ENCODE data around the gene SETD3. TPM values are rescaled to one million over a fixed set of nuclear protein-coding genes. Genes with fewer than 3 reads are reported as not detected.

The SETD3 gene
- total RNA-seq, 2 donors from 2014 or later: 32.8 to 53.2 TPM

- Mint-ChIP-seq H3K4me3 (no peak overlapping the region), H3K4me1 (peaks cover 16% of the 10 kb centered on the region), H3K9me3 (no peaks in the 10 kb centered on the region), H3K27me3 (no peaks in the 10 kb centered on the region), H3K36me3 (ENCODE audit: low read depth) (peaks cover 22% of the 10 kb centered on the region), H3K27ac (peak overlapping the region; percentile 50)
- ATAC-seq (replicated peaks): no peak
Observed at GRCh38 chr14:99420711-99421110, 59.9 kb downstream of the SETD3 start.

GRCh38 chr14:99419905-99420304 lies 60.8 kb downstream of the SETD3 start:
- Mint-ChIP-seq H3K4me3 (no peak overlapping the region), H3K27me3 (no peaks in the 10 kb centered on the region), H3K9me3 (no peaks in the 10 kb centered on the region), H3K27ac (peak overlapping the region; percentile 50), H3K36me3 (ENCODE audit: low read depth) (peaks cover 27% of the 10 kb centered on the region), H3K4me1 (peaks cover 20% of the 10 kb centered on the region)
- no peak for ATAC-seq (replicated peaks)

- Mint-ChIP-seq H3K4me1 (peaks cover 13% of the 10 kb centered on the region), H3K9me3 (no peaks in the 10 kb centered on the region), H3K27ac (no peak overlapping the region), H3K4me3 (no peak overlapping the region), H3K27me3 (no peaks in the 10 kb centered on the region), H3K36me3 (ENCODE audit: low read depth) (peaks cover 29% of the 10 kb centered on the region)
- no peak for ATAC-seq (replicated peaks)
Observed at GRCh38 chr14:99418242-99418641, 62.4 kb downstream of the SETD3 start.

DNA sequence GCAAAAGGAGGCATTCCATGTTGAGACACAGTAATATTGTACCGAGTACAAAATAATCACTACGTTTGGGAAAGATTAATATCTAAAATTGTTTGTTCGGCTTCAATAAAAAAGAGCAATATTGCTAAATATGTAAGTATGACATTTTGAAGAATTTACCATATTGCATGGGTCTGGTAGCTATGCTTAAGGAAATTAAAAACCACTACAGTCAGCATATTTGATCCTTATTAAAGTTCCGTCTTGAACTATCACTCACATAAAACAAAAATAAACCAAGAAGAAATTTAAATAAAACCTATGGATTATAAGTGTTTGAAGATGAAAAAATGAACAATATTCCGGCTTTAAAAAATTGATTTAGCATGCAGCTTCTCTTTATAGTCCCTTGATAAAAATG lies 63.8 kb downstream of the SETD3 start:
- H3K27me3 Mint-ChIP-seq: no peaks in the 10 kb centered on the region
- no peak overlapping the region for H3K4me3 Mint-ChIP-seq
- no peak for ATAC-seq (replicated peaks)
- no peaks in the 10 kb centered on the region for H3K9me3 Mint-ChIP-seq
- peaks cover 26% of the 10 kb centered on the region for H3K4me1 Mint-ChIP-seq
- H3K27ac Mint-ChIP-seq: no peak overlapping the region
- H3K36me3 Mint-ChIP-seq (ENCODE audit: low read depth): peaks cover 41% of the 10 kb centered on the region

DNA sequence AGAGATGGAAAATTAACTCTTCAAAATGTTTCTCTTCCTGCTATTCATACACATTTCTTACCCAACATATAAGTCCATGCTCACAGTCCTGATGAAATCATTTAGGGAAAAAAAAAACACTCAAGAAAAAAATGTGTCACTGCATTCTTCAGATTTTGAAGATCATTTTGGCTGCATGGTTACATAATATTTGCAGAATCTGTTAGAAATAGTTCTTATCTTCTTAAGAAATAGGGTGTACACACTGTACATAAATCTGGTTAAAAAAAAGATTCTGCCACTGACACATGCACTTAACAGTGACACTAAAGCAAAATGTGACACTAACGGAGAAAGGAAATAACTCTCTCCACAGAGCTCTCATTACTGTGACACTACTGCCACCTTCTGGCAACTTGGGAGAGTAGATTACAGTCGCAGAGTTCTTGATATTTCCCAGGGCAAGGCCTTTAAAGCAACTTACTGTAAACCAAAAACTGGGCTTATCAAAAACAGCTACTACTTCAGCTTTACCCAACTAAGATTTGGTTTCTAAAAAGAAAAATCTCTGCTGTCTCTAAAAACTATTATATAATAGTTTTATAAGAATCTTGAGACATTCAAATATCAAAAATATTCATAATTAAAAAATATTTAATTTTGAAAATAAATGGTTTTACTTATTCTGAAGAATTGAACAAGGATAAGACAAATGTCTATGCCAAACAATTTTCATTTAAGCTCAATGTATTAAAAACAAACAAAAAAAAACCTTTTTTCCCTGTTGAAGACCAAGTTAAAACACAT lies 65.0 kb downstream of the SETD3 start:
- no peaks in the 10 kb centered on the region for H3K9me3 Mint-ChIP-seq
- H3K36me3 Mint-ChIP-seq (ENCODE audit: low read depth): peaks cover 44% of the 10 kb centered on the region
- H3K27ac Mint-ChIP-seq: peak overlapping the region; percentile 64
- no peaks in the 10 kb centered on the region for H3K27me3 Mint-ChIP-seq
- peak; percentile 81 for ATAC-seq (replicated peaks)
- H3K4me3 Mint-ChIP-seq: no peak overlapping the region
- peaks cover 26% of the 10 kb centered on the region for H3K4me1 Mint-ChIP-seq

DNA sequence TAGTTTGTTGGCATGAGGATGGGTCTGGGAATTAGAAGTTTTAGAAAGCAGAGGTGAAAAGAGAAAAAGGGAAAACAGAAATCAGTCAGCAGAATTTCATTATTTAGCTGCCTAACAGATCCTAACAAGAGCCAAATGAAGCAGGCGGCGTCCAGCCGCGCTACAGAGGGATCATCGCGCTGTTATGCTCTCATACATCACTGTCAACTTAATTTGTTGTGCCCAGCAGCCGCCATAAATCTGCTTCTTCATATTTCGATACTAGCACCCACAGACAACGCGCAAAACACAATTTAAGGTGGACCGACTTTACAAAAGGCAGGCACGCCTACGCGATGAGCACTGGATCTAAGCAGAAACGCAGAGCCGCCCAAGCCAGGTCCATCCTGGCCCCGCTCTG lies 66.7 kb downstream of the SETD3 start:
- no peak overlapping the region for H3K4me3 Mint-ChIP-seq

DNA sequence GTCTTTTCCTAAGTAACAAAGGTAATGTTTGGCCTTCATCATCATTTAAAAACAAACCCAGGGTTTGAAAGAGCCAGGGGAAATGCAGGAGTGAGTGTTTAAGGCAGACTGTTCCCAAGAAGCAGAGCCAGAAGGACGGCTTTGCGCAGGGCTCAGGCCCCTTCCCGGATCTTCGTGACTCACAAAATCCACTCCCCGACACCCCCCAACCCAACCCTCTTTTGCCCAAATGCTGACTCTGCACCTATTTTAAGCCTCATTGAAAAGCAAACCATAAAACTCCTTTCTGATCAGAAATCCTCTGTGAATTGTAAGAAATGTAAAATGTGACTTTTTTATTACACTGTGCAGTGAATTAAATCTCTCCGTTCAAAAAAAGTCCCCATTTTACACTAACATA lies 67.5 kb downstream of the SETD3 start:
- Mint-ChIP-seq H3K4me3 (peak overlapping the region; percentile 57), H3K9me3 (no peaks in the 10 kb centered on the region), H3K27ac (peak overlapping the region; percentile 60), H3K36me3 (ENCODE audit: low read depth) (peaks cover 53% of the 10 kb centered on the region), H3K4me1 (peaks cover 24% of the 10 kb centered on the region), H3K27me3 (no peaks in the 10 kb centered on the region)
- no peak for ATAC-seq (replicated peaks)

More for the DNA sequence above, 66.7 kb downstream of the SETD3 start:
- peaks cover 55% of the 10 kb centered on the region for H3K36me3 Mint-ChIP-seq (ENCODE audit: low read depth)
- ATAC-seq (replicated peaks): no peak
- no peak overlapping the region for H3K27ac Mint-ChIP-seq
- peaks cover 24% of the 10 kb centered on the region for H3K4me1 Mint-ChIP-seq
- no peaks in the 10 kb centered on the region for H3K27me3 Mint-ChIP-seq
- H3K9me3 Mint-ChIP-seq: no peaks in the 10 kb centered on the region

- no peaks in the 10 kb centered on the region for H3K9me3 Mint-ChIP-seq
- peaks cover 59% of the 10 kb centered on the region for H3K36me3 Mint-ChIP-seq (ENCODE audit: low read depth)
- peak overlapping the region; percentile 60 for H3K27ac Mint-ChIP-seq
- H3K27me3 Mint-ChIP-seq: no peaks in the 10 kb centered on the region
- peak overlapping the region; percentile 57 for H3K4me3 Mint-ChIP-seq
- H3K4me1 Mint-ChIP-seq: peaks cover 24% of the 10 kb centered on the region
- peak; percentile 84 for ATAC-seq (replicated peaks)
Observed at GRCh38 chr14:99412117-99413061, 68.3 kb downstream of the SETD3 start.

DNA sequence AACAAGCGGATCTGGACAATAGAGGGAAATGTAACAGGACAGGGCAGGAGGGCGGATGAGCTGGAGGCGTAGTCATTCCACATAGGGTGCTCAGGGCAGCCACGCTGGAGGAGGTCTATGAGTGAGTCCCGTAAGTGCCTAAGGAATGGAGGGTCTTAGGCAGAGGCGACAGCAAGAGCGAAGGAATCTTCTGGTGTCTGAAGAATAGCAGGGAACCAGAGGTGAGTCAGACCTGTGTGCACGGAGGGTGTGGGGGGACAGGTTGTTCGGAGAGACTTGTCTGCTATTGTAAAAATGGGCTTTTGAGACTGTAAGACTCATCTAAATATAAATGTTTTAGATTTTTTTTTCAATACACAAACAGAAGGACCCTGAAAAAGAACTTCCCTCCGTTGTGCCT lies 70.6 kb downstream of the SETD3 start:
- Mint-ChIP-seq H3K36me3 (ENCODE audit: low read depth) (peaks cover 77% of the 10 kb centered on the region), H3K9me3 (no peaks in the 10 kb centered on the region), H3K4me3 (no peak overlapping the region), H3K27me3 (no peaks in the 10 kb centered on the region), H3K4me1 (peaks cover 20% of the 10 kb centered on the region), H3K27ac (no peak overlapping the region)
- ATAC-seq (replicated peaks): no peak

DNA sequence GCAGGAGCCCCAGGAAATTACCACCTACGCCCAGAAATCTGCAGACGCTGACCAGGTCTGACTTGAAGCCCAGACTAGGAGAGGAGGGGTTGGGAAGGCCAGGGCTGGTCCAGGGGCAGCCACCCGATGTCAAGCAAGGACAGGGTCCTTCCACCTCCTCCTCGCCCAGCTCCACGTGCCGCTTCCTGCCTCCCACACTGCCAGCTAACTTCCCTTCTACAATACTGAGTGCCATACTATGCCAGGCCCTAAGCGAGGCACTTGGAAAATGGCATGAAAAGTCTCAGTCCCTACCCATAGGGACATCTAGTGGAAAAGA lies 71.7 kb downstream of the SETD3 start:
- H3K27ac Mint-ChIP-seq: no peak overlapping the region
- no peak overlapping the region for H3K4me3 Mint-ChIP-seq
- peaks cover 79% of the 10 kb centered on the region for H3K36me3 Mint-ChIP-seq (ENCODE audit: low read depth)
- H3K27me3 Mint-ChIP-seq: no peaks in the 10 kb centered on the region
- H3K9me3 Mint-ChIP-seq: no peaks in the 10 kb centered on the region
- peaks cover 20% of the 10 kb centered on the region for H3K4me1 Mint-ChIP-seq
- no peak for ATAC-seq (replicated peaks)

- no peaks in the 10 kb centered on the region for H3K9me3 Mint-ChIP-seq
- no peaks in the 10 kb centered on the region for H3K27me3 Mint-ChIP-seq
- peaks cover 19% of the 10 kb centered on the region for H3K4me1 Mint-ChIP-seq
- peaks cover 82% of the 10 kb centered on the region for H3K36me3 Mint-ChIP-seq (ENCODE audit: low read depth)
- ATAC-seq (replicated peaks): no peak
- H3K27ac Mint-ChIP-seq: no peak overlapping the region
- H3K4me3 Mint-ChIP-seq: no peak overlapping the region
Observed at GRCh38 chr14:99408286-99408970, 72.2 kb downstream of the SETD3 start.

GRCh38 chr14:99407416-99407815 lies 73.2 kb downstream of the SETD3 start:
- peaks cover 9% of the 10 kb centered on the region for H3K4me1 Mint-ChIP-seq
- no peaks in the 10 kb centered on the region for H3K9me3 Mint-ChIP-seq
- peaks cover 82% of the 10 kb centered on the region for H3K36me3 Mint-ChIP-seq (ENCODE audit: low read depth)
- H3K27me3 Mint-ChIP-seq: no peaks in the 10 kb centered on the region
- ATAC-seq (replicated peaks): no peak
- H3K4me3 Mint-ChIP-seq: no peak overlapping the region
- H3K27ac Mint-ChIP-seq: no peak overlapping the region

GRCh38 chr14:99402950-99403349 lies 77.7 kb downstream of the SETD3 start:
- H3K4me3 Mint-ChIP-seq: no peak overlapping the region
- H3K4me1 Mint-ChIP-seq: peaks cover 10% of the 10 kb centered on the region
- no peak for ATAC-seq (replicated peaks)
- H3K9me3 Mint-ChIP-seq: no peaks in the 10 kb centered on the region
- H3K36me3 Mint-ChIP-seq (ENCODE audit: low read depth): peaks cover 90% of the 10 kb centered on the region
- H3K27me3 Mint-ChIP-seq: no peaks in the 10 kb centered on the region
- H3K27ac Mint-ChIP-seq: peak overlapping the region; percentile 53

GRCh38 chr14:99402285-99402648 lies 78.4 kb downstream of the SETD3 start:
- no peak for ATAC-seq (replicated peaks)
- Mint-ChIP-seq H3K9me3 (no peaks in the 10 kb centered on the region), H3K36me3 (ENCODE audit: low read depth) (peaks cover 92% of the 10 kb centered on the region), H3K27me3 (no peaks in the 10 kb centered on the region), H3K27ac (peak overlapping the region; percentile 53), H3K4me3 (no peak overlapping the region), H3K4me1 (peaks cover 10% of the 10 kb centered on the region)
